Endothelial cell of umbilical vein (primary cell): ENCODE data around the gene FOSL2.

Experiments used
- CTCF ChIP-seq, 2 donors: IDR thresholded peaks; 1 replicate in 1 of 2; 2 replicates in 1 of 2; pipeline ENCODE4 v1.5.1; 2011; ENCODE audit warnings: low read length in 2 of 2, mild to moderate bottlenecking in 2 of 2, moderate library complexity in 2 of 2, control low read depth in 1 of 2, inconsistent platforms in 1 of 2, low read depth in 1 of 2; ENCODE audit not compliant: insufficient read depth in 1 of 2; ENCODE audit errors: extremely low read depth in 1 of 2
- GATA2 ChIP-seq: IDR thresholded peaks from 2 replicates; pipeline ENCODE4 v1.7.0; 2011; ENCODE audit warnings: low read depth, mild to moderate bottlenecking, moderate library complexity, mixed read lengths, low read length; ENCODE audit not compliant: insufficient read length, insufficient read depth
- JUN ChIP-seq: IDR thresholded peaks from 2 replicates; pipeline ENCODE4 v1.6.1; 2011; ENCODE audit warnings: borderline replicate concordance, low read depth; ENCODE audit not compliant: insufficient read length, insufficient read depth
- POLR2A ChIP-seq: IDR thresholded peaks from 2 replicates; pipeline ENCODE4 v1.6.1; 2012; ENCODE audit warnings: low read depth, mild to moderate bottlenecking, control low read depth, low read length
- POLR2AphosphoS5 ChIP-seq: IDR thresholded peaks from 2 replicates; pipeline ENCODE4 v1.6.1; 2012; ENCODE audit warnings: low read depth, mild to moderate bottlenecking, control low read depth, low read length, moderate library complexity; ENCODE audit not compliant: insufficient read depth

- peak in 1 of 2 donors; percentile 6 for TF ChIP-seq CTCF (IDR thresholded peaks at IDR 0.05; ENCODE audit: extremely low read depth in 1 of 2, insufficient read depth in 1 of 2, low read depth in 1 of 2, low read length in 2 of 2)
- TF ChIP-seq POLR2AphosphoS5 = no peak
- peak; percentile 28 for TF ChIP-seq POLR2A
- TF ChIP-seq JUN = no peak
- no peak for TF ChIP-seq GATA2
Observed at GRCh38 chr2:28419443-28420270, 27.0 kb downstream of the FOSL2 start.
